GM12878 (cell line): Measurements from ENCODE around the gene PDZRN4.

Source experiments
- DPF2 ChIP-seq: fragments of 450-650 bp; IDR thresholded peaks from 2 replicates; pipeline ENCODE4 v1.6.1; 2017; ENCODE audit warnings: mild to moderate bottlenecking
- EP300 ChIP-seq, 2 experiments: fragments of 150-350 bp in 1 of 2; IDR thresholded peaks; 2 replicates each; pipeline ENCODE4 v1.6.1; 2011 to 2012; ENCODE audit warnings: low read depth in 2 of 2, low read length in 2 of 2, borderline replicate concordance in 1 of 2, improper control_type of control experiment in 1 of 2, inconsistent platforms in 1 of 2; ENCODE audit not compliant: control insufficient read depth in 1 of 2
- POLR2A ChIP-seq: IDR thresholded peaks from 2 replicates; pipeline ENCODE4 v1.6.1; 2011; ENCODE audit warnings: low read depth, mild to moderate bottlenecking, low read length
- POLR2AphosphoS5 ChIP-seq: IDR thresholded peaks from 2 replicates; pipeline ENCODE4 v1.6.1; 2011; ENCODE audit warnings: mild to moderate bottlenecking, low read length, inconsistent platforms
- RAD21 ChIP-seq: IDR thresholded peaks from 2 replicates; pipeline ENCODE4 v1.6.1; 2011; ENCODE audit warnings: mild to moderate bottlenecking, low read depth, low read length, moderate library complexity; ENCODE audit not compliant: insufficient read depth
- USF1 ChIP-seq: IDR thresholded peaks from 2 replicates; pipeline ENCODE4 v1.6.1; 2011; ENCODE audit warnings: borderline replicate concordance, low read depth, mild to moderate bottlenecking, moderate library complexity, mixed read lengths, low read length; ENCODE audit not compliant: insufficient read depth; ENCODE audit errors: extremely low read length
- YY1 ChIP-seq: IDR thresholded peaks from 2 replicates; pipeline ENCODE4 v1.6.1; 2011; ENCODE audit warnings: low read depth, mild to moderate bottlenecking, low read length
- TF ChIP-seq, protein P1 (sequence below), 3 experiments: IDR thresholded peaks in 2 of 3; conservative IDR thresholded peaks in 1 of 3; 2 replicates each; pipeline ENCODE4 v1.5.1; 2011; ENCODE audit warnings: low read depth in 3 of 3, low read length in 3 of 3, mild to moderate bottlenecking in 3 of 3, control low read depth in 2 of 3, moderate library complexity in 2 of 3, inconsistent platforms in 1 of 3, mixed read lengths in 1 of 3; ENCODE audit not compliant: control insufficient read depth in 2 of 3, insufficient read depth in 1 of 3; ENCODE audit errors: extremely low read depth in 1 of 3
- TF ChIP-seq, protein P2 (sequence below): IDR thresholded peaks from 2 replicates; pipeline ENCODE4 v1.6.1; 2012; ENCODE audit warnings: improper control_type of control experiment, low read depth, low read length; ENCODE audit not compliant: insufficient replicate concordance
- TF ChIP-seq, protein P3 (sequence below): IDR thresholded peaks from 2 replicates; pipeline ENCODE4 v1.6.1; 2012; ENCODE audit warnings: low read length, inconsistent platforms
- TF ChIP-seq, protein P4 (sequence below): IDR thresholded peaks from 2 replicates; pipeline ENCODE4 v1.6.1; 2012; ENCODE audit warnings: mild to moderate bottlenecking, low read depth, low read length
- TF ChIP-seq, protein P5 (sequence below): IDR thresholded peaks from 2 replicates; pipeline ENCODE4 v1.6.1; 2011; ENCODE audit warnings: low read depth, low read length, improper control_type of control experiment, borderline replicate concordance

DNA sequence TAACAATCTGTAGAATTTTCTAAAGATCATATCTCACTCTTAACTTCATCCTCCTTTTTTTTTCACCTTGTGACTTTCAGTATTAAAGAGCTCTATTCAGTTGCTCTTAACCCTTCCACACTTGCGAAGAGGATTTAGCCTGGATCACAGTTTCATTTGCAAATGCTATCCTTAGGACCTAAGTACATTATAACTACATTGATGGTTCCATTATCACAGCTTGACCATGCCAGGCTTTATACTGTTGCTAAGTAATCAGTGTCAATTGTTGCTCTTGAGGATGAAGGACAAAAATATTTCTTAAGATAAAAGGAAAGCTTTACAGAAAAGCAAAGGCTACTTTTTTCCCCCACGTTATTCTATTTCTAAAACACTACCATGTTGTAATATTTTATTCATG lies 122.2 kb downstream of the PDZRN4 start:
- TF ChIP-seq RAD21 (no peak), POLR2AphosphoS5 (no peak), YY1 (no peak), USF1 (no peak), EP300 (IDR thresholded peaks at IDR 0.05; ENCODE audit: borderline replicate concordance in 1 of 2, control insufficient read depth in 1 of 2, low read depth in 2 of 2, low read length in 2 of 2) (no peak), POLR2A (no peak), DPF2 (no peak)
- TF ChIP-seq, protein P1, sequence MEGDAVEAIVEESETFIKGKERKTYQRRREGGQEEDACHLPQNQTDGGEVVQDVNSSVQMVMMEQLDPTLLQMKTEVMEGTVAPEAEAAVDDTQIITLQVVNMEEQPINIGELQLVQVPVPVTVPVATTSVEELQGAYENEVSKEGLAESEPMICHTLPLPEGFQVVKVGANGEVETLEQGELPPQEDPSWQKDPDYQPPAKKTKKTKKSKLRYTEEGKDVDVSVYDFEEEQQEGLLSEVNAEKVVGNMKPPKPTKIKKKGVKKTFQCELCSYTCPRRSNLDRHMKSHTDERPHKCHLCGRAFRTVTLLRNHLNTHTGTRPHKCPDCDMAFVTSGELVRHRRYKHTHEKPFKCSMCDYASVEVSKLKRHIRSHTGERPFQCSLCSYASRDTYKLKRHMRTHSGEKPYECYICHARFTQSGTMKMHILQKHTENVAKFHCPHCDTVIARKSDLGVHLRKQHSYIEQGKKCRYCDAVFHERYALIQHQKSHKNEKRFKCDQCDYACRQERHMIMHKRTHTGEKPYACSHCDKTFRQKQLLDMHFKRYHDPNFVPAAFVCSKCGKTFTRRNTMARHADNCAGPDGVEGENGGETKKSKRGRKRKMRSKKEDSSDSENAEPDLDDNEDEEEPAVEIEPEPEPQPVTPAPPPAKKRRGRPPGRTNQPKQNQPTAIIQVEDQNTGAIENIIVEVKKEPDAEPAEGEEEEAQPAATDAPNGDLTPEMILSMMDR (IDR thresholded peaks at IDR 0.05 in 2 of 3, conservative IDR thresholded peaks at IDR 0.05 in 1 of 3; ENCODE audit: control insufficient read depth in 2 of 3, extremely low read depth in 1 of 3, insufficient read depth in 1 of 3, low read depth in 3 of 3, low read length in 3 of 3), result no peak
- TF ChIP-seq, protein P2, sequence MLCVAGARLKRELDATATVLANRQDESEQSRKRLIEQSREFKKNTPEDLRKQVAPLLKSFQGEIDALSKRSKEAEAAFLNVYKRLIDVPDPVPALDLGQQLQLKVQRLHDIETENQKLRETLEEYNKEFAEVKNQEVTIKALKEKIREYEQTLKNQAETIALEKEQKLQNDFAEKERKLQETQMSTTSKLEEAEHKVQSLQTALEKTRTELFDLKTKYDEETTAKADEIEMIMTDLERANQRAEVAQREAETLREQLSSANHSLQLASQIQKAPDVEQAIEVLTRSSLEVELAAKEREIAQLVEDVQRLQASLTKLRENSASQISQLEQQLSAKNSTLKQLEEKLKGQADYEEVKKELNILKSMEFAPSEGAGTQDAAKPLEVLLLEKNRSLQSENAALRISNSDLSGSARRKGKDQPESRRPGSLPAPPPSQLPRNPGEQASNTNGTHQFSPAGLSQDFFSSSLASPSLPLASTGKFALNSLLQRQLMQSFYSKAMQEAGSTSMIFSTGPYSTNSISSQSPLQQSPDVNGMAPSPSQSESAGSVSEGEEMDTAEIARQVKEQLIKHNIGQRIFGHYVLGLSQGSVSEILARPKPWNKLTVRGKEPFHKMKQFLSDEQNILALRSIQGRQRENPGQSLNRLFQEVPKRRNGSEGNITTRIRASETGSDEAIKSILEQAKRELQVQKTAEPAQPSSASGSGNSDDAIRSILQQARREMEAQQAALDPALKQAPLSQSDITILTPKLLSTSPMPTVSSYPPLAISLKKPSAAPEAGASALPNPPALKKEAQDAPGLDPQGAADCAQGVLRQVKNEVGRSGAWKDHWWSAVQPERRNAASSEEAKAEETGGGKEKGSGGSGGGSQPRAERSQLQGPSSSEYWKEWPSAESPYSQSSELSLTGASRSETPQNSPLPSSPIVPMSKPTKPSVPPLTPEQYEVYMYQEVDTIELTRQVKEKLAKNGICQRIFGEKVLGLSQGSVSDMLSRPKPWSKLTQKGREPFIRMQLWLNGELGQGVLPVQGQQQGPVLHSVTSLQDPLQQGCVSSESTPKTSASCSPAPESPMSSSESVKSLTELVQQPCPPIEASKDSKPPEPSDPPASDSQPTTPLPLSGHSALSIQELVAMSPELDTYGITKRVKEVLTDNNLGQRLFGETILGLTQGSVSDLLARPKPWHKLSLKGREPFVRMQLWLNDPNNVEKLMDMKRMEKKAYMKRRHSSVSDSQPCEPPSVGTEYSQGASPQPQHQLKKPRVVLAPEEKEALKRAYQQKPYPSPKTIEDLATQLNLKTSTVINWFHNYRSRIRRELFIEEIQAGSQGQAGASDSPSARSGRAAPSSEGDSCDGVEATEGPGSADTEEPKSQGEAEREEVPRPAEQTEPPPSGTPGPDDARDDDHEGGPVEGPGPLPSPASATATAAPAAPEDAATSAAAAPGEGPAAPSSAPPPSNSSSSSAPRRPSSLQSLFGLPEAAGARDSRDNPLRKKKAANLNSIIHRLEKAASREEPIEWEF, result no peak
- TF ChIP-seq, protein P3, sequence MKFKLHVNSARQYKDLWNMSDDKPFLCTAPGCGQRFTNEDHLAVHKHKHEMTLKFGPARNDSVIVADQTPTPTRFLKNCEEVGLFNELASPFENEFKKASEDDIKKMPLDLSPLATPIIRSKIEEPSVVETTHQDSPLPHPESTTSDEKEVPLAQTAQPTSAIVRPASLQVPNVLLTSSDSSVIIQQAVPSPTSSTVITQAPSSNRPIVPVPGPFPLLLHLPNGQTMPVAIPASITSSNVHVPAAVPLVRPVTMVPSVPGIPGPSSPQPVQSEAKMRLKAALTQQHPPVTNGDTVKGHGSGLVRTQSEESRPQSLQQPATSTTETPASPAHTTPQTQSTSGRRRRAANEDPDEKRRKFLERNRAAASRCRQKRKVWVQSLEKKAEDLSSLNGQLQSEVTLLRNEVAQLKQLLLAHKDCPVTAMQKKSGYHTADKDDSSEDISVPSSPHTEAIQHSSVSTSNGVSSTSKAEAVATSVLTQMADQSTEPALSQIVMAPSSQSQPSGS, result no peak
- TF ChIP-seq, protein P4, sequence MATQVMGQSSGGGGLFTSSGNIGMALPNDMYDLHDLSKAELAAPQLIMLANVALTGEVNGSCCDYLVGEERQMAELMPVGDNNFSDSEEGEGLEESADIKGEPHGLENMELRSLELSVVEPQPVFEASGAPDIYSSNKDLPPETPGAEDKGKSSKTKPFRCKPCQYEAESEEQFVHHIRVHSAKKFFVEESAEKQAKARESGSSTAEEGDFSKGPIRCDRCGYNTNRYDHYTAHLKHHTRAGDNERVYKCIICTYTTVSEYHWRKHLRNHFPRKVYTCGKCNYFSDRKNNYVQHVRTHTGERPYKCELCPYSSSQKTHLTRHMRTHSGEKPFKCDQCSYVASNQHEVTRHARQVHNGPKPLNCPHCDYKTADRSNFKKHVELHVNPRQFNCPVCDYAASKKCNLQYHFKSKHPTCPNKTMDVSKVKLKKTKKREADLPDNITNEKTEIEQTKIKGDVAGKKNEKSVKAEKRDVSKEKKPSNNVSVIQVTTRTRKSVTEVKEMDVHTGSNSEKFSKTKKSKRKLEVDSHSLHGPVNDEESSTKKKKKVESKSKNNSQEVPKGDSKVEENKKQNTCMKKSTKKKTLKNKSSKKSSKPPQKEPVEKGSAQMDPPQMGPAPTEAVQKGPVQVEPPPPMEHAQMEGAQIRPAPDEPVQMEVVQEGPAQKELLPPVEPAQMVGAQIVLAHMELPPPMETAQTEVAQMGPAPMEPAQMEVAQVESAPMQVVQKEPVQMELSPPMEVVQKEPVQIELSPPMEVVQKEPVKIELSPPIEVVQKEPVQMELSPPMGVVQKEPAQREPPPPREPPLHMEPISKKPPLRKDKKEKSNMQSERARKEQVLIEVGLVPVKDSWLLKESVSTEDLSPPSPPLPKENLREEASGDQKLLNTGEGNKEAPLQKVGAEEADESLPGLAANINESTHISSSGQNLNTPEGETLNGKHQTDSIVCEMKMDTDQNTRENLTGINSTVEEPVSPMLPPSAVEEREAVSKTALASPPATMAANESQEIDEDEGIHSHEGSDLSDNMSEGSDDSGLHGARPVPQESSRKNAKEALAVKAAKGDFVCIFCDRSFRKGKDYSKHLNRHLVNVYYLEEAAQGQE, result no peak
- TF ChIP-seq, protein P5, sequence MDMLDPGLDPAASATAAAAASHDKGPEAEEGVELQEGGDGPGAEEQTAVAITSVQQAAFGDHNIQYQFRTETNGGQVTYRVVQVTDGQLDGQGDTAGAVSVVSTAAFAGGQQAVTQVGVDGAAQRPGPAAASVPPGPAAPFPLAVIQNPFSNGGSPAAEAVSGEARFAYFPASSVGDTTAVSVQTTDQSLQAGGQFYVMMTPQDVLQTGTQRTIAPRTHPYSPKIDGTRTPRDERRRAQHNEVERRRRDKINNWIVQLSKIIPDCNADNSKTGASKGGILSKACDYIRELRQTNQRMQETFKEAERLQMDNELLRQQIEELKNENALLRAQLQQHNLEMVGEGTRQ, result no peak
